Mesenchymal stem cell (in vitro differentiated cells and primary cell): ENCODE measurements around the gene FAM167B. TPM values are rescaled to one million over a fixed set of nuclear protein-coding genes. Genes with fewer than 3 reads are reported as not detected.

Experiments
- small RNA-seq: library from polyadenylated mRNA; stranded (forward); fragments of <200 nt; extraction: miRNeasy Mini kit (QIAGEN cat#:217004); gene quantifications from one replicate; pipeline ENCODE3, GENCODE V24; 2013; ENCODE audit warnings: low read depth

The FAM167B gene

Small RNA genes within 50 kb of the gene (small RNA-seq; reads per million reads assigned to genes)
- not detected for gene RF00017
- not detected for gene RF00019
